ENCODE measurements around the gene SLCO4A1.

Gene SLCO4A1

GRCh38 chr20:62596921-62597320 is 45.4 kb upstream of the SLCO4A1 start:
- no peak for DNase-seq (ENCODE audit: low read depth in 2 of 2)
- no peak overlapping the region for H3K4me3 ChIP-seq (replicated peaks in 1 of 2; ENCODE audit: low read depth in 2 of 2, low read length in 2 of 2)
- TF ChIP-seq CTCF (IDR thresholded peaks at IDR 0.05; ENCODE audit: low read depth, low read length) = no peak

GRCh38 chr20:62597416-62598115 is 44.7 kb upstream of the SLCO4A1 start:
- DNase-seq (ENCODE audit: low read depth in 2 of 2) = no peak
- no peak for TF ChIP-seq CTCF (IDR thresholded peaks at IDR 0.05; ENCODE audit: low read depth, low read length)

GRCh38 chr20:62598761-62599194 is 43.5 kb upstream of the SLCO4A1 start:
- H3K4me3 ChIP-seq (replicated peaks in 1 of 2; ENCODE audit: low read depth in 2 of 2, low read length in 2 of 2) = no peak overlapping the region
- no peak for TF ChIP-seq CTCF (IDR thresholded peaks at IDR 0.05; ENCODE audit: low read depth, low read length)
- DNase-seq (ENCODE audit: low read depth in 2 of 2) = no peak

More at GRCh38 chr20:62597416-62598115, 44.7 kb upstream of the SLCO4A1 start:
- H3K4me3 ChIP-seq (replicated peaks in 1 of 2; ENCODE audit: low read depth in 2 of 2, low read length in 2 of 2) = no peak overlapping the region

GRCh38 chr20:62599216-62600110 is 42.8 kb upstream of the SLCO4A1 start:
- no peak for DNase-seq (ENCODE audit: low read depth in 2 of 2)
- no peak overlapping the region for H3K4me3 ChIP-seq (replicated peaks in 1 of 2; ENCODE audit: low read depth in 2 of 2, low read length in 2 of 2)
- TF ChIP-seq CTCF (IDR thresholded peaks at IDR 0.05; ENCODE audit: low read depth, low read length) = no peak

GRCh38 chr20:62601172-62601571 is 41.1 kb upstream of the SLCO4A1 start:
- TF ChIP-seq CTCF (IDR thresholded peaks at IDR 0.05; ENCODE audit: low read depth, low read length) = no peak
- no peak overlapping the region for H3K4me3 ChIP-seq (replicated peaks in 1 of 2; ENCODE audit: low read depth in 2 of 2, low read length in 2 of 2)

GRCh38 chr20:62601714-62602113 is 40.6 kb upstream of the SLCO4A1 start:
- TF ChIP-seq CTCF (IDR thresholded peaks at IDR 0.05; ENCODE audit: low read depth, low read length) = no peak
- DNase-seq (ENCODE audit: low read depth in 2 of 2) = no peak
- no peak overlapping the region for H3K4me3 ChIP-seq (replicated peaks in 1 of 2; ENCODE audit: low read depth in 2 of 2, low read length in 2 of 2)

More at GRCh38 chr20:62601172-62601571, 41.1 kb upstream of the SLCO4A1 start:
- DNase-seq (ENCODE audit: low read depth in 2 of 2) = no peak

All from cardiac fibroblast (primary cell).